Neural progenitor cell (in vitro differentiated cells): ENCODE measurements around the gene CAMSAP1.

Experiments
- CTCF ChIP-seq: fragments of 200-600 bp; sonication (generic); IDR thresholded peaks from 2 replicates; pipeline ENCODE4 v1.5.1; 2017; ENCODE audit warnings: antibody characterized with exemption, mild to moderate bottlenecking
- EZH2 ChIP-seq: fragments of 200-600 bp; sonication (generic); IDR thresholded peaks from 2 replicates; pipeline ENCODE4 v1.6.1; 2017; ENCODE audit warnings: antibody characterized with exemption, mild to moderate bottlenecking, moderate library complexity
- EZH2phosphoT487 ChIP-seq: fragments of 200-600 bp; sonication (generic); IDR thresholded peaks from 2 replicates; pipeline ENCODE4 v1.6.1; 2017; ENCODE audit warnings: antibody characterized with exemption

- no peak for TF ChIP-seq CTCF
- no peak for TF ChIP-seq EZH2
- no peak for TF ChIP-seq EZH2phosphoT487
Observed at GRCh38 chr9:135878528-135879236, 28.7 kb downstream of the CAMSAP1 start.
